SK-N-SH (cell line): ENCODE results near the gene RPS6KA2. TPM values are rescaled to one million over a fixed set of nuclear protein-coding genes. Genes with fewer than 3 reads are reported as not detected.
A peak's percentile ranks its signal among the peaks of the same experiment; 100 is the strongest.

Source experiments
- CTCF ChIA-PET: fragments of 300-600, 350-600 bp; formaldehyde crosslinking; extraction: SDS; loops from one replicate; lab custom pipeline; 2021; lab: Yijun Ruan, JAX
- POLR2A ChIA-PET: fragments of 350-600 bp; sonication (Branson Sonifier 250); formaldehyde crosslinking; extraction: SDS; loops from one replicate; lab custom pipeline; 2020; ENCODE audit warnings: antibody characterized with exemption, inconsistent platforms; lab: Yijun Ruan, JAX
- DNase-seq: peaks from one replicate; pipeline ENCODE4 v3.0.0; 2012
- H2AFZ ChIP-seq: fragments of 200-600 bp; sonication (generic); 2 replicates; pipeline ENCODE4 v1.8.1; 2016; ENCODE audit warnings: antibody characterized with exemption, mild to moderate bottlenecking, low read depth
- H3F3A ChIP-seq: fragments of 200-600 bp; sonication (generic); replicated peaks from 2 replicates; pipeline ENCODE3; 2016; ENCODE audit warnings: antibody characterized with exemption, mild to moderate bottlenecking; ENCODE audit not compliant: insufficient read depth
- H3K27ac ChIP-seq, 2 experiments: fragments of 200-500 bp in 1 of 2; fragments of 200-600 bp in 1 of 2; sonication (Bioruptor generic) in 1 of 2; sonication (generic), shearing (Covaris generic) in 1 of 2; 2 replicates each; pipeline versions ENCODE4 v1.5.1 to v1.6.1; 2014 to 2016; ENCODE audit warnings: low read depth in 2 of 2, inconsistent platforms in 1 of 2, low read length in 1 of 2, mild to moderate bottlenecking in 1 of 2, mixed read lengths in 1 of 2
- H3K27me3 ChIP-seq: fragments of 200-600 bp; sonication (generic), shearing (Covaris generic); 2 replicates; pipeline ENCODE4 v1.6.1; 2016; ENCODE audit warnings: mixed run types; ENCODE audit not compliant: insufficient read depth
- H3K36me3 ChIP-seq, 2 experiments: fragments of 200-500 bp in 1 of 2; fragments of 200-600 bp in 1 of 2; sonication (Bioruptor generic) in 1 of 2; sonication (generic) in 1 of 2; replicated peaks in 1 of 2; 2 replicates each; pipeline versions ENCODE3 to v1.5.1; 2014 to 2016; ENCODE audit warnings: low read length in 1 of 2, mild to moderate bottlenecking in 1 of 2; ENCODE audit not compliant: insufficient read depth in 2 of 2, control insufficient read depth in 1 of 2
- H3K4me1 ChIP-seq, 2 experiments: fragments of 200-500 bp in 1 of 2; fragments of 200-600 bp in 1 of 2; sonication (Bioruptor generic) in 1 of 2; sonication (generic), shearing (Covaris generic) in 1 of 2; 2 replicates each; pipeline versions ENCODE4 v1.5.1 to v1.6.1; 2014 to 2016; ENCODE audit warnings: low read depth in 1 of 2, low read length in 1 of 2, mixed run types in 1 of 2; ENCODE audit not compliant: insufficient read depth in 2 of 2, control insufficient read depth in 1 of 2
- H3K4me2 ChIP-seq: fragments of 200-600 bp; sonication (generic), shearing (Covaris generic); 2 replicates; pipeline ENCODE4 v1.6.1; 2017; ENCODE audit warnings: mixed run types
- H3K4me3 ChIP-seq, 2 experiments: fragments of 200-500 bp in 1 of 2; fragments of 200-600 bp in 1 of 2; sonication (Bioruptor generic) in 1 of 2; sonication (generic), shearing (Covaris generic) in 1 of 2; 2 replicates each; pipeline versions ENCODE4 v1.5.1 to v1.8.1; 2014 to 2016; ENCODE audit warnings: low read depth in 2 of 2, inconsistent platforms in 1 of 2, low read length in 1 of 2, mild to moderate bottlenecking in 1 of 2, mixed read lengths in 1 of 2, moderate library complexity in 1 of 2
- H3K79me2 ChIP-seq: fragments of 200-600 bp; sonication (generic); 2 replicates; pipeline ENCODE4 v1.8.1; 2017; ENCODE audit warnings: mild to moderate bottlenecking; ENCODE audit not compliant: insufficient read depth
- H3K9ac ChIP-seq: fragments of 200-600 bp; sonication (generic); 2 replicates; pipeline ENCODE4 v1.6.1; 2017; ENCODE audit warnings: mixed run types
- H3K9me2 ChIP-seq: fragments of 200-600 bp; sonication (generic); 2 replicates; pipeline ENCODE4 v1.6.1; 2017; ENCODE audit warnings: mixed run types
- H3K9me3 ChIP-seq: fragments of 200-600 bp; sonication (generic); 2 replicates; pipeline ENCODE4 v1.6.1; 2017; ENCODE audit warnings: mixed run types, mild to moderate bottlenecking, moderate library complexity
- H4K20me1 ChIP-seq: fragments of 200-600 bp; sonication (generic); 2 replicates; pipeline ENCODE4 v1.6.1; 2017; ENCODE audit warnings: mild to moderate bottlenecking, mixed run types; ENCODE audit not compliant: insufficient read depth
- EP300 ChIP-seq, 2 experiments: IDR thresholded peaks; 2 replicates each; pipeline versions ENCODE4 v1.4.0 to v1.6.1; 2012; ENCODE audit warnings: borderline replicate concordance in 1 of 2, low read depth in 1 of 2, low read length in 1 of 2
- GABPA ChIP-seq: IDR thresholded peaks from 2 replicates; pipeline ENCODE4 v1.4.0; 2012; ENCODE audit warnings: low read depth, mild to moderate bottlenecking
- GATA2 ChIP-seq: sonication (generic); formaldehyde crosslinking; IDR thresholded peaks from 2 replicates; pipeline ENCODE4 v1.5.0; 2020; ENCODE audit warnings: mild to moderate bottlenecking, missing genetic modification reagents
- JUND ChIP-seq: IDR thresholded peaks from 2 replicates; pipeline ENCODE4 v1.4.0; 2012
- NFIC ChIP-seq: IDR thresholded peaks from 2 replicates; pipeline ENCODE4 v1.4.0; 2012; ENCODE audit warnings: borderline replicate concordance
- REST ChIP-seq: IDR thresholded peaks from 2 replicates; pipeline ENCODE4 v1.6.1; 2012; ENCODE audit warnings: mild to moderate bottlenecking, low read depth, low read length, moderate library complexity
- RXRA ChIP-seq: IDR thresholded peaks from 2 replicates; pipeline ENCODE4 v1.4.0; 2012; ENCODE audit warnings: low read depth, mild to moderate bottlenecking, borderline replicate concordance
- TAF1 ChIP-seq: IDR thresholded peaks from 2 replicates; pipeline ENCODE4 v1.6.1; 2012; ENCODE audit warnings: low read depth, mild to moderate bottlenecking, low read length, moderate library complexity, borderline replicate concordance
- TEAD4 ChIP-seq: IDR thresholded peaks from 2 replicates; pipeline ENCODE4 v1.4.0; 2012; ENCODE audit warnings: mild to moderate bottlenecking, borderline replicate concordance; ENCODE audit not compliant: insufficient read depth
- WGBS: methylation state at CpG from one replicate; pipeline ENCODE4 v1.1.6; 2017; ENCODE audit warnings: low lambda C conversion rate; 5-methylcytosine and 5-hydroxymethylcytosine counted together
- polyA plus RNA-seq, 3 experiments: library from polyadenylated mRNA; depleted of rRNA; stranded (reverse); fragments of >200 nt; gene quantifications; 2 replicates each; pipeline ENCODE4 v1.2.3, GENCODE V29; 2012
- TF ChIP-seq, protein P1 (sequence below): fragments of 150-350 bp; IDR thresholded peaks from 2 replicates; pipeline ENCODE4 v1.6.1; 2017; ENCODE audit warnings: antibody characterized with exemption, low read length, low read depth, borderline replicate concordance
- TF ChIP-seq, protein P2 (sequence below): IDR thresholded peaks from 2 replicates; pipeline ENCODE4 v1.4.0; 2012; ENCODE audit warnings: low read depth, borderline replicate concordance

The RPS6KA2 gene
- polyA plus RNA-seq, 1 of the 3 experiments (the other 2 are of a cell fraction), result 59.5 TPM

DNA sequence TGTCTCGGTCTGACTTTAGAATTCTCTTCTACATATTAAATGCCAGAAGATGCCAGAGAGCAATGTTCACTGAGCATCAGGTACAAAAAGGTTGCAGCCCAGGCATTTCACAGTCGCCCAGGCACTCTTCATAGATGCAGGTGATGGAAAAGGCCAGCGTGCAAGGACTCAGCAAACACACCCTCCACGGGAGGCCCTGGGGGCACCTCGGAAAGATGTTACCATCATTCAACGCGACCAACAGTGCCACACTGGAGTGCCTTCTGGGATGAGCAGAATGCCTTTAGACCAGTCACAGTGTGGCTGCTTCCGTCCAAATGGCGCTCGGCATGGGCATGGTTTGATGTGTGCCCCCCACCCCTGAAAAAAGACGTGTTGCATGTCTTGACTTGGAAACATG is 36.0 kb downstream of the RPS6KA2 start (continued):
- no peak for TF ChIP-seq RXRA
- TF ChIP-seq, protein P1, sequence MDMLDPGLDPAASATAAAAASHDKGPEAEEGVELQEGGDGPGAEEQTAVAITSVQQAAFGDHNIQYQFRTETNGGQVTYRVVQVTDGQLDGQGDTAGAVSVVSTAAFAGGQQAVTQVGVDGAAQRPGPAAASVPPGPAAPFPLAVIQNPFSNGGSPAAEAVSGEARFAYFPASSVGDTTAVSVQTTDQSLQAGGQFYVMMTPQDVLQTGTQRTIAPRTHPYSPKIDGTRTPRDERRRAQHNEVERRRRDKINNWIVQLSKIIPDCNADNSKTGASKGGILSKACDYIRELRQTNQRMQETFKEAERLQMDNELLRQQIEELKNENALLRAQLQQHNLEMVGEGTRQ, result no peak

DNA sequence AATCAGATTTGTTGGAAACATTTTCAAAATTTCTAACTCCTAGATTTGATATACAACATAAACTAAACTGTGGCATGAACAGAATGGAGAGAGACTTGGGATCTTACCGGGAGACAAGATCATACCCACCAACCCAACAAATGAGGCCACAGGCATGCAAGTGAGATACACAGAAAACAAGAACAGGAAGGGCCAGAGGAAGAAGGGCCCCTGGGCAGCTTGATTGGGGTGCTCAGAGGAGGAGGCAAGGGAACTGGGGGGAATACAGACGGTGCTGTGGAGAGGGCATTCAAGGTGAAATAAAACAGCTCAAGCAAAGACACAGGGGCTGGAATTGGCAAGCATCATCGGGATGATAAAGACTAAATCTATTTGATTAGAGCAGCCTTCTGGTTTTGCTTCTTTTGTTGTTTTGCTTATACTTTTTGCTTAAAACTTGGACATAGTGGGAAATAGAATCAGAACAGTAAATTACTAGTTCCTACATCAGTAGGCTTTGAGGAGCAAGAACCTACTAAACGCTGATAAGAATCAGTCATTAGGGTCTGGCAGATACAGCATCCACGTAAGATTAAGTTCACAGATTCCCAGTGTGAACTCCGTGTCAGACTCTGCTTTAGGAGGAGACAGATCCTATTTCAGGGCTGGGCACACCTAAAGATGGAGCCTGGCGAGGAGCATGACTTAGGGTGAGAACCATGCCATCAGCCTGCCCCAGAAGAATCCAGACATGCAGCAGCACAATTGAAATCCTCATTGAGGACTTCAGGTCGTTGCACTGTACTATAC is 37.1 kb downstream of the RPS6KA2 start:
- Histone ChIP-seq H3K27me3 (no peaks in the 10 kb centered on the region), H3K9me2 (no peaks in the 10 kb centered on the region), H3K4me2 (peak overlapping the region; percentile 32), H3K4me3 (no peak overlapping the region), H4K20me1 (no peaks in the 10 kb centered on the region), H3K27ac (peak overlapping the region; percentile 78 to 83)
- TF ChIP-seq GATA2 (peak; percentile 63), EP300 (IDR thresholded peaks at IDR 0.05; ENCODE audit: borderline replicate concordance in 1 of 2, low read depth in 1 of 2, low read length in 1 of 2) (peak in 1 of 2 experiments; percentile 44; a peak in 1 of 4 replicates), NFIC (peak; percentile 34; the same call in 1 of the 2 replicates)
- TF ChIP-seq, protein P2, sequence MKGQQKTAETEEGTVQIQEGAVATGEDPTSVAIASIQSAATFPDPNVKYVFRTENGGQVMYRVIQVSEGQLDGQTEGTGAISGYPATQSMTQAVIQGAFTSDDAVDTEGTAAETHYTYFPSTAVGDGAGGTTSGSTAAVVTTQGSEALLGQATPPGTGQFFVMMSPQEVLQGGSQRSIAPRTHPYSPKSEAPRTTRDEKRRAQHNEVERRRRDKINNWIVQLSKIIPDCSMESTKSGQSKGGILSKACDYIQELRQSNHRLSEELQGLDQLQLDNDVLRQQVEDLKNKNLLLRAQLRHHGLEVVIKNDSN, result no peak
- TF ChIP-seq, all 33 proteins: peak for 3
- Histone ChIP-seq H3K36me3 (peaks cover 0 to 7% of the 10 kb centered on the region in 2 experiments), H3K4me1 (peaks cover 44 to 62% of the 10 kb centered on the region in 2 experiments), H2AFZ (no peak overlapping the region), H3K9ac (peak overlapping the region; percentile 33; the same call in 1 of the 2 replicates), H3K9me3 (no peaks in the 10 kb centered on the region), H3K79me2 (peaks cover 84% of the 10 kb centered on the region), H3F3A (peaks cover 12% of the 10 kb centered on the region)
- peak; percentile 62 for DNase-seq
- ChIA-PET CTCF (interaction anchor here (1.1 kb wide), 1 partner anchor 99 kb away, joined by 4 read pairs; no protein-coding TSS in a partner anchor), POLR2A (no interaction called here)
- WGBS, result 50% methylated on average over 8 of the region's 8 CpGs

- no peak for TF ChIP-seq TEAD4
- no peak for TF ChIP-seq REST
- TF ChIP-seq JUND, result no peak
- no peak for TF ChIP-seq GABPA
- no peak for TF ChIP-seq TAF1
- Histone ChIP-seq H3K4me3 (no peak overlapping the region), H3K36me3 (peaks cover 0 to 12% of the 10 kb centered on the region in 2 experiments), H4K20me1 (no peaks in the 10 kb centered on the region), H3F3A (peaks cover 7% of the 10 kb centered on the region), H3K4me2 (peak overlapping the region; percentile 32), H3K4me1 (peaks cover 49 to 64% of the 10 kb centered on the region in 2 experiments), H2AFZ (no peak overlapping the region), H3K9me2 (no peaks in the 10 kb centered on the region), H3K27me3 (no peaks in the 10 kb centered on the region), H3K9me3 (no peaks in the 10 kb centered on the region), H3K9ac (peak overlapping the region; percentile 33; the same call in 1 of the 2 replicates), H3K27ac (peak overlapping the region; percentile 78 to 83), H3K79me2 (peaks cover 86% of the 10 kb centered on the region)
- no peak for DNase-seq
- 83% methylated on average over 4 of the region's 4 CpGs for WGBS
- CTCF ChIA-PET, result interaction anchor here (0.9 to 1.1 kb wide), 3 partner anchors 10 to 99 kb away, joined by 3 to 4 read pairs (median 4); no protein-coding TSS in a partner anchor
- POLR2A ChIA-PET, result no interaction called here
These were observed 37.7 kb downstream of the RPS6KA2 start for GRCh38 chr6:166589337-166589731.
